SK-N-MC (cell line): ENCODE measurements around the gene AGAP3.

Source experiments
- EZH2 ChIP-seq: fragments of 200-600 bp; sonication (generic); IDR thresholded peaks from one replicate; pipeline ENCODE4 v1.6.1; 2017; ENCODE audit warnings: antibody characterized with exemption
- FOXP2 ChIP-seq: optimal IDR thresholded peaks from 2 replicates; pipeline ENCODE3; 2011; ENCODE audit warnings: mild to moderate bottlenecking, moderate library complexity; ENCODE audit not compliant: insufficient read depth; ENCODE audit errors: extremely low read length, control extremely low read depth
- POLR2AphosphoS5 ChIP-seq: IDR thresholded peaks from 2 replicates; pipeline ENCODE4 v1.6.1; 2012; ENCODE audit warnings: mild to moderate bottlenecking, low read depth, low read length, borderline replicate concordance

DNA sequence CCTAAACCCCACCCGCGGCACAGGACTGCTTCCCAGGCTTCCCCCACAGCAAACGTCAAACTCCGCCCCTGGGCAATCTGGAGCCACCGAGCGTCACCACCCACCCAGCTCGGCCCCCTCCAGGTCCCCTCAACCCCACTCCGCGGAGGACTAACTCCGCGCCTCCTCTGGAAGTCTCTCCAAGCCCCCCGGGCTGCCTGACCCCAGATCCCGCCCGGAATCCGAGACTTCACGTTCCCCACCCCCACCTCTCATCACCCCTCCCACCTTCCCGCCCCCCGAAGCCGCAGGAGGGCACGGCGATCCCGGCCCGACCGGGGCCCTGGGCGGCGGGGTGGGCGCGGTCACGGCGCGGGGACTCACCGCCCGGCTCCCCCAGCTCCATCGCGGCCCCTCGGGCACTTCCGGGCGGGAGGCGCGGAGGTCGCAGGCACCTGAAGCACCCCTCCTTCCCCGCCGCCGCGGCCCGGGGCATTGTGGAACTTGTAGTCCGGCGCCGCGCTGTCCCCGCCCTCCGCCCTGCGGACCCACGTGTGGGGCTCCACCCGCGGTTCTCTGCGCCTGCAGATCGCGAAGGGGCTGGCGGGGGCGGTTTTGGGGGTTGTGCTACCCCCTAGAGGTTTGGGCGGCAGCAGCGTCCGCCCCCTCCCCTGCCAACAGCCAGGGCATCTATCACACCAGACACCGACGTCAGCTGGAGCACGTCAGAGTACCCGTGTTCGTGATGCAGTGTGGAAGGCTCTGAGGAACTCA, 3.0 kb upstream of the AGAP3 start, which contains the start of gene TMUB1:
- TF ChIP-seq POLR2AphosphoS5 = peak; percentile 49; the same call in 1 of the 2 replicates
- TF ChIP-seq EZH2 = no peak
- TF ChIP-seq FOXP2 = no peak
